ENCODE data around the gene ARHGAP15. TPM values are rescaled to one million over a fixed set of nuclear protein-coding genes. Genes with fewer than 3 reads are reported as not detected.

Gene ARHGAP15
- total RNA-seq, 1 donor from 2014 or later: not detected

DNA sequence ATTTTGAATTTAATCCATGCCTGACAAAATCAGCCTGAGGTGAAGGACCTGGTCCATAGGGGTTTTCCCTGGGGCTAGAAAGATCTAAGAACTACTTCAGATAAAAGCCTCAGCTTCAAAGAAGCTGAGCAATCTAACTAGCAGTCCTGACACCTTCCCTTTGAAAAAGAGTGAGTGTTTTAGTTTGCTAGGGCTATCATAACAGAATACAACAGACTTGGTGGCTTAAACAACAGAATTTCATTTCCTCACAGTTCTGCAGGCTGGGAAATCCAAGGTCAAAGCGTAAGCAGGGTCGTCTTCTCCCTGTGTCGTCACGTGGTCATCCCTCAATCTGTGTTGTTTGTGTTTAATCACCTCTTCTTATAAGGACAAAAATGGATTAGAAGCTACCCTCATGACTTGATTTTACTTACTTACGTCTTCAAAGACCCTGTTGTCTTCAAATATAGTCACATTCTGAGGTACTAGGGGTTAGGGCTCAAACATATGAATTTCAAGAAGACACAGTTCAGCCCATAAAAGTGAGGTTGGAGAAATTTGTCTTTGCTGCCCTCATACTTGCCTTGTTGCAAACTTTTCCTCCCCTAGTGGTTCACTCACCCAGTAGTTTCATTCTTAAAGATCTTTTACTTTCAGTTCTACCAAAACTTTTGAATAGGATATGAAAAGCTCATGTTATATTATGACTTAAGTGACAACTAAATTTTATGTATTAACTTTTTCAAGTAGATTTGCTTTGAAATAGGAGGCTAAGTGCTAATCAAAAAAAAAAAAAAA, 673.8 kb downstream of the ARHGAP15 start:
- H3K27ac ChIP-seq (ENCODE audit: low read depth, low read length): no peak overlapping the region
- no peak overlapping the region for H3K9ac ChIP-seq (ENCODE audit: low read length)
- no peaks in the 10 kb centered on the region for H3K36me3 ChIP-seq (ENCODE audit: insufficient read depth, low read length)
- H2AFZ ChIP-seq (ENCODE audit: low read depth, low read length): no peak overlapping the region
- no peaks in the 10 kb centered on the region for H3K36me3 Mint-ChIP-seq (ENCODE audit: low read depth, unreplicated experiment)
- no peaks in the 10 kb centered on the region for H3K4me1 Mint-ChIP-seq (ENCODE audit: low read depth, unreplicated experiment)
- H3K9me3 Mint-ChIP-seq (ENCODE audit: unreplicated experiment): no peaks in the 10 kb centered on the region
- no peaks in the 10 kb centered on the region for H3K4me1 ChIP-seq (ENCODE audit: insufficient read depth, low read length)
- FAIRE-seq: no peak
- no peaks in the 10 kb centered on the region for H4K20me1 ChIP-seq (ENCODE audit: insufficient read depth, low read length)
- no peak overlapping the region for H3K4me3 ChIP-seq (ENCODE audit: insufficient read depth, low read depth, low read length)
- H3K4me2 ChIP-seq (ENCODE audit: low read length): no peak overlapping the region
- no peak for DNase-seq (ENCODE audit: low read depth)
- no peaks in the 10 kb centered on the region for H3K27me3 Mint-ChIP-seq (ENCODE audit: low read depth, unreplicated experiment)
- TF ChIP-seq, protein P1, sequence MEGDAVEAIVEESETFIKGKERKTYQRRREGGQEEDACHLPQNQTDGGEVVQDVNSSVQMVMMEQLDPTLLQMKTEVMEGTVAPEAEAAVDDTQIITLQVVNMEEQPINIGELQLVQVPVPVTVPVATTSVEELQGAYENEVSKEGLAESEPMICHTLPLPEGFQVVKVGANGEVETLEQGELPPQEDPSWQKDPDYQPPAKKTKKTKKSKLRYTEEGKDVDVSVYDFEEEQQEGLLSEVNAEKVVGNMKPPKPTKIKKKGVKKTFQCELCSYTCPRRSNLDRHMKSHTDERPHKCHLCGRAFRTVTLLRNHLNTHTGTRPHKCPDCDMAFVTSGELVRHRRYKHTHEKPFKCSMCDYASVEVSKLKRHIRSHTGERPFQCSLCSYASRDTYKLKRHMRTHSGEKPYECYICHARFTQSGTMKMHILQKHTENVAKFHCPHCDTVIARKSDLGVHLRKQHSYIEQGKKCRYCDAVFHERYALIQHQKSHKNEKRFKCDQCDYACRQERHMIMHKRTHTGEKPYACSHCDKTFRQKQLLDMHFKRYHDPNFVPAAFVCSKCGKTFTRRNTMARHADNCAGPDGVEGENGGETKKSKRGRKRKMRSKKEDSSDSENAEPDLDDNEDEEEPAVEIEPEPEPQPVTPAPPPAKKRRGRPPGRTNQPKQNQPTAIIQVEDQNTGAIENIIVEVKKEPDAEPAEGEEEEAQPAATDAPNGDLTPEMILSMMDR (IDR thresholded peaks at IDR 0.05; ENCODE audit: insufficient read depth, low read depth, low read length): no peak
- TF ChIP-seq EZH2 (IDR thresholded peaks at IDR 0.05; ENCODE audit: insufficient read depth, low read length): no peak
- H3K79me2 ChIP-seq (ENCODE audit: insufficient read depth, low read length): no peaks in the 10 kb centered on the region
- no peaks in the 10 kb centered on the region for H3K9me3 ChIP-seq (ENCODE audit: insufficient read depth, low read depth, low read length)
- no peak overlapping the region for H3K4me3 Mint-ChIP-seq (ENCODE audit: unreplicated experiment)
- H3K27me3 ChIP-seq (ENCODE audit: insufficient read depth, low read length): no peaks in the 10 kb centered on the region
- H3K27ac Mint-ChIP-seq (ENCODE audit: unreplicated experiment): no peak overlapping the region

DNA sequence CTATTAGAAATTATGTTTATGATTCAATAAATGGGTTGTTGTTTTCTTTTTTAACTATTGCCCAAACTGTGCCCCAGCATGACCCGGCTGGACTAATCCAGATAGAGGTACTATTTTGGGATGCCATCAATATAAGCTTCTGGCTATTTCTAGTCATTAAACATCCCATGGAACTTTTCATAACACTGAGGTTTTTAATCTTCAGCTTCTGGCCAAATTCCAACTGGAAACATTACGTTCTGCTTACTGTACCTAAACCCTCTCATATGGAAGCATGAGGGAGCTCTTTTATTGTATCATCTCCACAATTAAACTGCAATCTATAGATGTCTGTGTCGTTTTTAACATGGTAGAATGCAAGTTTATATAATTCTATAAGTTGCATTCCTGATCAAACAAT, 674.7 kb downstream of the ARHGAP15 start:
- no peak overlapping the region for H3K4me3 Mint-ChIP-seq (ENCODE audit: unreplicated experiment)
- H3K27ac Mint-ChIP-seq (ENCODE audit: unreplicated experiment): no peak overlapping the region
- Histone ChIP-seq H3K27me3 (ENCODE audit: insufficient read depth, low read length) (no peaks in the 10 kb centered on the region), H3K9me3 (ENCODE audit: insufficient read depth, low read depth, low read length) (no peaks in the 10 kb centered on the region), H4K20me1 (ENCODE audit: insufficient read depth, low read length) (no peaks in the 10 kb centered on the region), H3K27ac (ENCODE audit: low read depth, low read length) (no peak overlapping the region), H3K4me1 (ENCODE audit: insufficient read depth, low read length) (no peaks in the 10 kb centered on the region), H3K4me3 (ENCODE audit: insufficient read depth, low read depth, low read length) (no peak overlapping the region), H2AFZ (ENCODE audit: low read depth, low read length) (no peak overlapping the region), H3K79me2 (ENCODE audit: insufficient read depth, low read length) (no peaks in the 10 kb centered on the region), H3K9ac (ENCODE audit: low read length) (no peak overlapping the region), H3K4me2 (ENCODE audit: low read length) (no peak overlapping the region), H3K36me3 (ENCODE audit: insufficient read depth, low read length) (no peaks in the 10 kb centered on the region)
- no peaks in the 10 kb centered on the region for H3K9me3 Mint-ChIP-seq (ENCODE audit: unreplicated experiment)
- peak; percentile 6 for DNase-seq (ENCODE audit: low read depth)
- H3K4me1 Mint-ChIP-seq (ENCODE audit: low read depth, unreplicated experiment): no peaks in the 10 kb centered on the region
- TF ChIP-seq, protein P1 (IDR thresholded peaks at IDR 0.05; ENCODE audit: insufficient read depth, low read depth, low read length): no peak
- no peak for TF ChIP-seq EZH2 (IDR thresholded peaks at IDR 0.05; ENCODE audit: insufficient read depth, low read length)
- FAIRE-seq: no peak
- no peaks in the 10 kb centered on the region for H3K27me3 Mint-ChIP-seq (ENCODE audit: low read depth, unreplicated experiment)
- no peaks in the 10 kb centered on the region for H3K36me3 Mint-ChIP-seq (ENCODE audit: low read depth, unreplicated experiment)

GRCh38 chr2:143805666-143806065, 676.4 kb downstream of the ARHGAP15 start:
- Histone ChIP-seq H3K36me3 (ENCODE audit: insufficient read depth, low read length) (no peaks in the 10 kb centered on the region), H3K9me3 (ENCODE audit: insufficient read depth, low read depth, low read length) (no peaks in the 10 kb centered on the region), H3K4me1 (ENCODE audit: insufficient read depth, low read length) (no peaks in the 10 kb centered on the region), H2AFZ (ENCODE audit: low read depth, low read length) (no peak overlapping the region), H3K4me3 (ENCODE audit: insufficient read depth, low read depth, low read length) (no peak overlapping the region), H3K9ac (ENCODE audit: low read length) (no peak overlapping the region), H3K4me2 (ENCODE audit: low read length) (no peak overlapping the region), H3K27me3 (ENCODE audit: insufficient read depth, low read length) (no peaks in the 10 kb centered on the region), H3K27ac (ENCODE audit: low read depth, low read length) (no peak overlapping the region), H3K79me2 (ENCODE audit: insufficient read depth, low read length) (no peaks in the 10 kb centered on the region), H4K20me1 (ENCODE audit: insufficient read depth, low read length) (no peaks in the 10 kb centered on the region)
- Mint-ChIP-seq H3K27me3 (ENCODE audit: low read depth, unreplicated experiment) (no peaks in the 10 kb centered on the region), H3K4me3 (ENCODE audit: unreplicated experiment) (no peak overlapping the region), H3K27ac (ENCODE audit: unreplicated experiment) (no peak overlapping the region), H3K36me3 (ENCODE audit: low read depth, unreplicated experiment) (no peaks in the 10 kb centered on the region), H3K4me1 (ENCODE audit: low read depth, unreplicated experiment) (no peaks in the 10 kb centered on the region), H3K9me3 (ENCODE audit: unreplicated experiment) (no peaks in the 10 kb centered on the region)
- FAIRE-seq: no peak
- no peak for DNase-seq (ENCODE audit: low read depth)
- no peak for TF ChIP-seq EZH2 (IDR thresholded peaks at IDR 0.05; ENCODE audit: insufficient read depth, low read length)
- TF ChIP-seq, protein P1 (IDR thresholded peaks at IDR 0.05; ENCODE audit: insufficient read depth, low read depth, low read length): no peak
